ENCODE measurements around the gene SAMD3. TPM values are rescaled to one million over a fixed set of nuclear protein-coding genes. Genes with fewer than 3 reads are reported as not detected.

The SAMD3 gene
- total RNA-seq, 1 experiment from 2014 or later, result 1.5 TPM

DNA sequence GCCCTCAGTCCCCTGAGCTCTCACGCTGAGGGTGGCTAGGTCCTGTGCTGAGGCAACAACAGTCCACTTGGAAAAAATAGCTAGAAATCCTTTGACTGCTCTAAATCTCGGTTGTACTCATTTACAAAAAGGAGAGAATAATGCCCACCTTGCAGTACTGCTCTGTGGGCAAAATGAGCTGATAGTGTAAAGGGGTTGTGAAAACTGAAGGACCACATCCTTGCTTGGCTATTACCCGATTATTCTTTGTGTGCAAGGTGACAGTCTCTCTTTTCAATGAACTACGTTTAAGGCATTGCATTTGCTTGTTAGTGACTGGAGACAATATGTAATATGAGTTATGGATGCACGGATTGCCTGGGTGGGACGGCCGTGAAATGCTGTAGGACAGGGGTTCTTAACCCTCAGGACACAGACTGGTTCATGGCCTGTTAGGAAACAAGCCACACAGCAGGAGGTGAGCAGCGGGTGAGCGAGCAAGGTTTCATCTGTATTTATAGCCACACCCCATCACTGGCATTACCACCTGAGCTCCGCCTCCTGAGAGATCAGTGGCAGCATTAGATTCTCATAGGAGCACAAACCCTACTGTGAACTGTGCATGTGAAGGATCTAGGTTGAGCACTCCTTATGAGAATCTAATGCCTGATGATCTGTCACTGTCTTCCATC, 14.6 kb downstream of the SAMD3 start:
- BruUV-seq (replicated peaks), result no TSS peak
- H3K4me1 ChIP-seq, result no peaks in the 10 kb centered on the region
- H3K4me1 Mint-ChIP-seq (ENCODE audit: low read depth, unreplicated experiment), result peaks cover 6% of the 10 kb centered on the region
- H3K27ac Mint-ChIP-seq (ENCODE audit: unreplicated experiment), result no peak overlapping the region
- DNase-seq, result no peak
- no peaks in the 10 kb centered on the region for H3K36me3 ChIP-seq (ENCODE audit: control insufficient read depth, insufficient read depth, low read length)
- intact Hi-C loops (cut with micrococcal nuclease; ENCODE audit: unreplicated experiment), result no loop called here
- no peak overlapping the region for H3K4me3 Mint-ChIP-seq (ENCODE audit: unreplicated experiment)
- CTCF ChIA-PET, result no interaction called here
- no peaks in the 10 kb centered on the region for H3K36me3 Mint-ChIP-seq (ENCODE audit: insufficient read depth, unreplicated experiment)
- TF ChIP-seq, protein P1, sequence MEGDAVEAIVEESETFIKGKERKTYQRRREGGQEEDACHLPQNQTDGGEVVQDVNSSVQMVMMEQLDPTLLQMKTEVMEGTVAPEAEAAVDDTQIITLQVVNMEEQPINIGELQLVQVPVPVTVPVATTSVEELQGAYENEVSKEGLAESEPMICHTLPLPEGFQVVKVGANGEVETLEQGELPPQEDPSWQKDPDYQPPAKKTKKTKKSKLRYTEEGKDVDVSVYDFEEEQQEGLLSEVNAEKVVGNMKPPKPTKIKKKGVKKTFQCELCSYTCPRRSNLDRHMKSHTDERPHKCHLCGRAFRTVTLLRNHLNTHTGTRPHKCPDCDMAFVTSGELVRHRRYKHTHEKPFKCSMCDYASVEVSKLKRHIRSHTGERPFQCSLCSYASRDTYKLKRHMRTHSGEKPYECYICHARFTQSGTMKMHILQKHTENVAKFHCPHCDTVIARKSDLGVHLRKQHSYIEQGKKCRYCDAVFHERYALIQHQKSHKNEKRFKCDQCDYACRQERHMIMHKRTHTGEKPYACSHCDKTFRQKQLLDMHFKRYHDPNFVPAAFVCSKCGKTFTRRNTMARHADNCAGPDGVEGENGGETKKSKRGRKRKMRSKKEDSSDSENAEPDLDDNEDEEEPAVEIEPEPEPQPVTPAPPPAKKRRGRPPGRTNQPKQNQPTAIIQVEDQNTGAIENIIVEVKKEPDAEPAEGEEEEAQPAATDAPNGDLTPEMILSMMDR (IDR thresholded peaks at IDR 0.05; ENCODE audit: insufficient read depth in 1 of 2, low read depth in 1 of 2, low read length in 1 of 2, severe bottlenecking in 1 of 2, unreplicated experiment in 1 of 2), result no peak
- H3K9me3 ChIP-seq, result no peaks in the 10 kb centered on the region
- no peaks in the 10 kb centered on the region for H3K9me3 Mint-ChIP-seq (ENCODE audit: unreplicated experiment)
- H3K27me3 Mint-ChIP-seq (ENCODE audit: insufficient read depth, unreplicated experiment), result no peaks in the 10 kb centered on the region
- POLR2A ChIA-PET, result no interaction called here
- H3K27me3 ChIP-seq (replicated peaks; ENCODE audit: control insufficient read depth, insufficient read depth, low read length), result no peaks in the 10 kb centered on the region
- no peak overlapping the region for H3K4me3 ChIP-seq (ENCODE audit: low read depth, low read length)

DNA sequence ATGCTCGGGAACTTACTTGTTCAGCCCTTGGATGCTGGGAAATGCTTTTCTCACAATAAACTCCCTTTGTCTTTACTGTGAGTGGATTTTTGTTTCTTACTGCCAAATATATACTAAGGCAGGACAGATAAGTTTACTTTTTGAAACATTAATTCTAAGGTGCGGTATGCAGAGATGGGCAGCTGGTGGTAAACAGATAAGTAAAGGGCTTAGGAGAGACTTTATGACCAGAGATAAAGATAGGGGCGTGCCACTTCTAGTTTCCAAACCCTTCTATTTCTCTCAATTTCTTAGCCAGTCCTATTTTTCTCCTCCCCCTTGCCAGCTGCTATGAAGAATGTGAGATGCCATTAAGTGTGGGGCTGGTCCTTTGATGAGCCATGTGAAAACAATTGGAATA, 16.3 kb downstream of the SAMD3 start:
- Mint-ChIP-seq H3K27me3 (ENCODE audit: insufficient read depth, unreplicated experiment) (no peaks in the 10 kb centered on the region), H3K4me3 (ENCODE audit: unreplicated experiment) (no peak overlapping the region), H3K9me3 (ENCODE audit: unreplicated experiment) (no peaks in the 10 kb centered on the region), H3K4me1 (ENCODE audit: low read depth, unreplicated experiment) (peaks cover 6% of the 10 kb centered on the region), H3K36me3 (ENCODE audit: insufficient read depth, unreplicated experiment) (no peaks in the 10 kb centered on the region), H3K27ac (ENCODE audit: unreplicated experiment) (no peak overlapping the region)
- Histone ChIP-seq H3K9me3 (no peaks in the 10 kb centered on the region), H3K4me3 (ENCODE audit: low read depth, low read length) (no peak overlapping the region), H3K27me3 (replicated peaks; ENCODE audit: control insufficient read depth, insufficient read depth, low read length) (no peaks in the 10 kb centered on the region), H3K36me3 (ENCODE audit: control insufficient read depth, insufficient read depth, low read length) (no peaks in the 10 kb centered on the region), H3K4me1 (no peaks in the 10 kb centered on the region)
- ChIA-PET POLR2A (no interaction called here), CTCF (no interaction called here)
- BruUV-seq (replicated peaks), result no TSS peak
- TF ChIP-seq, protein P1 (IDR thresholded peaks at IDR 0.05; ENCODE audit: insufficient read depth in 1 of 2, low read depth in 1 of 2, low read length in 1 of 2, severe bottlenecking in 1 of 2, unreplicated experiment in 1 of 2), result no peak
- no peak for DNase-seq
- intact Hi-C loops (cut with micrococcal nuclease; ENCODE audit: unreplicated experiment), result no loop called here

DNA sequence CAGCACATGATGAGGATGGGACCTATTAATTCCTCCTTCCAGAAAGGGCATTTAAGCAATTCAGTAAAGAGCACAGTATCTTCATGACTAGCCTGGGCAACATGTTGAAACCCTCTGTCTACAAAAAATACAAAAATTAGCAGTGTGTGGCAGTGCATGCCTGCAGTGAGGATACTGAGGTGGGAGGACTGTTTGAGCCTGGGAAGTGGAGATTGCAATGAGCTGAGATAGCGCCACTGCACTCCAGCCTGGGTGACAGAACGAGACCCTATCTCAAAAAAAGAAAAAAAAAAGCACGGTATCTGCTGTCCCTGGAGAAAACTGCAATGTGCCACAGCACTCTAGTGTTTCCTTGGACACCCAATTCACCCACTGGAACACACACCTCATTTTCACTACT, 18.4 kb downstream of the SAMD3 start:
- Mint-ChIP-seq H3K27ac (ENCODE audit: unreplicated experiment) (no peak overlapping the region), H3K4me1 (ENCODE audit: low read depth, unreplicated experiment) (peaks cover 6% of the 10 kb centered on the region), H3K4me3 (ENCODE audit: unreplicated experiment) (no peak overlapping the region), H3K27me3 (ENCODE audit: insufficient read depth, unreplicated experiment) (no peaks in the 10 kb centered on the region), H3K36me3 (ENCODE audit: insufficient read depth, unreplicated experiment) (no peaks in the 10 kb centered on the region), H3K9me3 (ENCODE audit: unreplicated experiment) (no peaks in the 10 kb centered on the region)
- BruUV-seq (replicated peaks), result no TSS peak
- no peaks in the 10 kb centered on the region for H3K9me3 ChIP-seq
- no peaks in the 10 kb centered on the region for H3K27me3 ChIP-seq (replicated peaks; ENCODE audit: control insufficient read depth, insufficient read depth, low read length)
- H3K4me3 ChIP-seq (ENCODE audit: low read depth, low read length), result no peak overlapping the region
- TF ChIP-seq, protein P1 (IDR thresholded peaks at IDR 0.05; ENCODE audit: insufficient read depth in 1 of 2, low read depth in 1 of 2, low read length in 1 of 2, severe bottlenecking in 1 of 2, unreplicated experiment in 1 of 2), result no peak
- ChIA-PET POLR2A (interaction anchor here (0.7 kb wide), 1 partner anchor 21 kb away, joined by 3 read pairs; no protein-coding TSS in a partner anchor), CTCF (no interaction called here)
- no peak for DNase-seq
- intact Hi-C loops (cut with micrococcal nuclease; ENCODE audit: unreplicated experiment), result no loop called here
- H3K4me1 ChIP-seq, result no peaks in the 10 kb centered on the region
- no peaks in the 10 kb centered on the region for H3K36me3 ChIP-seq (ENCODE audit: control insufficient read depth, insufficient read depth, low read length)
